ENCODE measurements around the gene CABLES2. TPM values are rescaled to one million over a fixed set of nuclear protein-coding genes. Genes with fewer than 3 reads are reported as not detected.

The CABLES2 gene
- total and polyA plus RNA-seq, 2 of the 4 experiments (the other 2 are of a cell fraction), result 1.4 to 5.1 TPM

DNA sequence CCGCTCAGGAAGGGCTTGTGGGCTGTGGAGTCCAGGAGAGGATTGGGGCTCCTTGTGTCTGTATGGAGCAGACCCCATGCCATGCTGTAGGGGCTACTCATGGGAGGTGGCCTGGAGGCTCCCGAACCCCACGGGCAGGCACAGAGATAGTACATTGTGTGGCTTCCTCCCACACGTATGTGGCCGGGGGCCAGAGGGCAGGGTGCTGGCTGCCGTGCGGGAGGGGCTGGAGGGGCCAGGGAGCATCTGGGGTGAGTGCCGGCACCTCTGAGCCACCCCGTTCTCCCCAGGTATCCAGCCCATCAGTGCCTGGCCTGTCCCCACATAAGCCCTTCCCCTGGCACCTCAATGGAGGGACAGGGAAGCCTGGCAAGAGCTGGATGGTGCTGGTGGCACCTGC is 12.7 kb upstream of the CABLES2 start:
- H3K14ac ChIP-seq (replicated peaks; ENCODE audit: low read depth, low read length), result no peak overlapping the region
- no peak overlapping the region for H3K27ac ChIP-seq (ENCODE audit: insufficient read depth, low read length)
- H3K4me3 ChIP-seq (ENCODE audit: insufficient read depth, low read depth, low read length), result no peak overlapping the region
- H2AK5ac ChIP-seq (ENCODE audit: low read depth, low read length), result no peak overlapping the region
- dilution Hi-C loops (cut with HindIII; ENCODE audit: low sequenced_read_pairs, unreplicated experiment) (no loop called here), intact Hi-C loops (cut with micrococcal nuclease) (no loop called here), in situ Hi-C loops (cut with MboI; ENCODE audit: low sequenced_read_pairs) (no loop called here)
- H4K5ac ChIP-seq (ENCODE audit: low read depth, low read length), result no peak overlapping the region
- H4K91ac ChIP-seq (ENCODE audit: insufficient read depth, low read depth, low read length), result no peak overlapping the region
- no peaks in the 10 kb centered on the region for H3K79me1 ChIP-seq (ENCODE audit: low read depth in 1 of 2, low read length in 2 of 2)
- no peak overlapping the region for H3K23ac ChIP-seq (ENCODE audit: low read depth, low read length)
- no peak overlapping the region for H3K4ac ChIP-seq (ENCODE audit: low read depth, low read length)
- H2BK15ac ChIP-seq (ENCODE audit: low read depth, low read length), result no peak overlapping the region
- TF ChIP-seq SMC3 (IDR thresholded peaks at IDR 0.05; ENCODE audit: low read depth, low read length), result no peak
- no peak for TF ChIP-seq POLR2A (IDR thresholded peaks at IDR 0.05; ENCODE audit: low read depth, low read length)
- TF ChIP-seq RAD21 (IDR thresholded peaks at IDR 0.05; ENCODE audit: low read length), result no peak
- no peak for TF ChIP-seq NFE2L2 (IDR thresholded peaks at IDR 0.05; ENCODE audit: low read depth, low read length)
- no peak for TF ChIP-seq FOS (IDR thresholded peaks at IDR 0.05; ENCODE audit: low read depth, low read length)
- no peak for TF ChIP-seq CHD1 (IDR thresholded peaks at IDR 0.05; ENCODE audit: low read depth, low read length)
- TF ChIP-seq CEBPB (IDR thresholded peaks at IDR 0.05; ENCODE audit: low read depth, low read length), result no peak
- TF ChIP-seq BHLHE40 (IDR thresholded peaks at IDR 0.05; ENCODE audit: low read depth, low read length), result no peak
- no peak for TF ChIP-seq CTCF (conservative IDR thresholded peaks at IDR 0.05; ENCODE audit: low read depth, low read length)
- TF ChIP-seq RFX5 (IDR thresholded peaks at IDR 0.05; ENCODE audit: low read depth, low read length), result no peak
- TF ChIP-seq MAZ (IDR thresholded peaks at IDR 0.05; ENCODE audit: borderline replicate concordance, low read depth, low read length), result no peak
- TF ChIP-seq, protein P1, sequence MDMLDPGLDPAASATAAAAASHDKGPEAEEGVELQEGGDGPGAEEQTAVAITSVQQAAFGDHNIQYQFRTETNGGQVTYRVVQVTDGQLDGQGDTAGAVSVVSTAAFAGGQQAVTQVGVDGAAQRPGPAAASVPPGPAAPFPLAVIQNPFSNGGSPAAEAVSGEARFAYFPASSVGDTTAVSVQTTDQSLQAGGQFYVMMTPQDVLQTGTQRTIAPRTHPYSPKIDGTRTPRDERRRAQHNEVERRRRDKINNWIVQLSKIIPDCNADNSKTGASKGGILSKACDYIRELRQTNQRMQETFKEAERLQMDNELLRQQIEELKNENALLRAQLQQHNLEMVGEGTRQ (IDR thresholded peaks at IDR 0.05; ENCODE audit: low read depth, low read length), result no peak
- TF ChIP-seq, protein P2, sequence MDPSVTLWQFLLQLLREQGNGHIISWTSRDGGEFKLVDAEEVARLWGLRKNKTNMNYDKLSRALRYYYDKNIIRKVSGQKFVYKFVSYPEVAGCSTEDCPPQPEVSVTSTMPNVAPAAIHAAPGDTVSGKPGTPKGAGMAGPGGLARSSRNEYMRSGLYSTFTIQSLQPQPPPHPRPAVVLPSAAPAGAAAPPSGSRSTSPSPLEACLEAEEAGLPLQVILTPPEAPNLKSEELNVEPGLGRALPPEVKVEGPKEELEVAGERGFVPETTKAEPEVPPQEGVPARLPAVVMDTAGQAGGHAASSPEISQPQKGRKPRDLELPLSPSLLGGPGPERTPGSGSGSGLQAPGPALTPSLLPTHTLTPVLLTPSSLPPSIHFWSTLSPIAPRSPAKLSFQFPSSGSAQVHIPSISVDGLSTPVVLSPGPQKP (IDR thresholded peaks at IDR 0.05; ENCODE audit: borderline replicate concordance, low read depth, low read length), result no peak
- H3K4me2 ChIP-seq (ENCODE audit: low read depth, low read length), result no peak overlapping the region
- POLR2A ChIA-PET (ENCODE audit: unreplicated experiment), result no interaction called here
- ATAC-seq (ENCODE audit: low read depth) (no peak), DNase-seq (no peak)
- H3K9me1 ChIP-seq (ENCODE audit: insufficient read depth, low read length), result peaks cover 6% of the 10 kb centered on the region; the same call in 1 of the 2 replicates
- no peaks in the 10 kb centered on the region for H3K9me3 ChIP-seq (ENCODE audit: control insufficient read depth, insufficient read depth, low read length)
- no peak overlapping the region for H2AFZ ChIP-seq (replicated peaks; ENCODE audit: low read length, poor library complexity)
- no peak overlapping the region for H3K9ac ChIP-seq (ENCODE audit: low read depth, low read length)
- H2BK120ac ChIP-seq (ENCODE audit: low read depth, low read length), result no peak overlapping the region
- no peaks in the 10 kb centered on the region; the same call in 1 of the 2 replicates for H4K20me1 ChIP-seq (ENCODE audit: insufficient read depth, low read length)
- no TSS peak for BruUV-seq (replicated peaks)
- H2BK20ac ChIP-seq (ENCODE audit: low read depth, low read length), result no peak overlapping the region
- H4K8ac ChIP-seq (ENCODE audit: low read depth in 2 of 2, low read length in 2 of 2), result no peak overlapping the region
- no peaks in the 10 kb centered on the region for H3K36me3 ChIP-seq (ENCODE audit: control insufficient read depth, insufficient read depth, low read length)
- WGBS, 2 experiments (ENCODE audit: extremely low coverage in 2 of 2, insufficient read length in 1 of 2), result 80% methylated on average over 3 of the region's 9 CpGs; no CpG with 5 or more reads in 1 of the 2 experiments
- no peaks in the 10 kb centered on the region for H3K4me1 ChIP-seq (ENCODE audit: control insufficient read depth, insufficient read depth, low read length)
- H3K27me3 ChIP-seq (ENCODE audit: control insufficient read depth, insufficient read depth, low read length), result peaks cover 17% of the 10 kb centered on the region; the same call in 1 of the 2 replicates
- CTCF ChIA-PET, result no interaction called here
- no peak overlapping the region for H2BK5ac ChIP-seq (ENCODE audit: low read depth, low read length, poor library complexity, severe bottlenecking)
- H2AK9ac ChIP-seq (replicated peaks; ENCODE audit: low read depth, low read length, poor library complexity), result no peak overlapping the region
- no peak overlapping the region for H3K18ac ChIP-seq (ENCODE audit: low read depth, low read length)
- no peak overlapping the region for H3K56ac ChIP-seq (ENCODE audit: extremely low read depth, insufficient read depth, low read length)

Data from IMR-90 (cell line).